Activated CD4-positive, alpha-beta T cell treated with anti-CD3 and anti-CD28 coated beads, Interleukin-2, Interleukin-6, amounts not matched to agents 100 ng/mL and 50 ng/mL, durations not matched to agents 16 hours and 8 hours (primary cell): ENCODE data around the gene NCSTN.
A peak's percentile ranks its signal among the peaks of the same experiment; 100 is the strongest.

Experiments used
- DNase-seq: peaks from one replicate; pipeline ENCODE4 v3.0.0-alpha.2; 2020

Gene NCSTN

DNA sequence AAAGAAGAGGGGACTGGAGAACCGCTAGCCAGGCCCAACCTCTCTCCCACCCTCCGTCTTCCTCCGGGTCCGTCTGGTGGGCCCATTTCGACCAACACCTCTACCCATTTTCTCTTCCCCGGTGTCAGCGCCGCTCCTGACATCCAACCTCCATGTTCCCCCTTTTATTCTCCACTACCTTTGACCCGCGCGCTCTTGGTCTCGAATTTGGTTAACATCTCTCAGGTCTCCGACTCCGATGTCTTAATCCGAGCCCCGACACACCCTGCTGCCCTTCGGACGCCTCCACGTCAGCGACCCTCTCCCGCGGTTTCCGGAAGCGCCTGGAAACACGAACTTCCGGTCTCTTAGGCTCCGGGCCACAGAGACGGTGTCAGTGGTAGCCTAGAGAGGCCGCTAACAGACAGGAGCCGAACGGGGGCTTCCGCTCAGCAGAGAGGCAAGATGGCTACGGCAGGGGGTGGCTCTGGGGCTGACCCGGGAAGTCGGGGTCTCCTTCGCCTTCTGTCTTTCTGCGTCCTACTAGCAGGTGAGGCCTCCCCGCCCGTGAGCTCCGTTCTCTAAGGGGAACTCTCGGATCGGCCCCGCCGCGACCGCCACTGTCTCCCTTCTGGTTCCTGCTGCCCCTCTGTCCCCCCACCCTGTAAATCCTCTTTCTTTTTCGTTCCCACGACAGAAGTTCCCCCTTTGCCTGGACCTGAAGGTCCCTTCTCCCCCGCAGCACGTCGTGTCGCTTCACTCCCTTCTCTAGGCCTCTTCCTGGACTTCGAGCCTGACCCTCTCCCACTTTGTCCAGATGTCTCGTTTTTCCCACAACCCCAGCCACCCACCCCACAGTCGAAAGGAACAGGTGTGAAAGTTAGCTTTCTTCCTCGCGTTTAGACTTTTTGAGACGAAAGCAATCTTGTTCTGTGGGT, at the start of gene NCSTN, which contains the start of gene COPA:
TSS of gene NCSTN (plus strand) at position 431 of the 917 bp plus-strand sequence. CDS start at position 445, 14 bp downstream.
TSS of gene COPA (minus strand) at position 298 of the 917 bp plus-strand sequence. CDS start at position 218, 80 bp downstream.
- DNase-seq, result peak; percentile 96

DNA sequence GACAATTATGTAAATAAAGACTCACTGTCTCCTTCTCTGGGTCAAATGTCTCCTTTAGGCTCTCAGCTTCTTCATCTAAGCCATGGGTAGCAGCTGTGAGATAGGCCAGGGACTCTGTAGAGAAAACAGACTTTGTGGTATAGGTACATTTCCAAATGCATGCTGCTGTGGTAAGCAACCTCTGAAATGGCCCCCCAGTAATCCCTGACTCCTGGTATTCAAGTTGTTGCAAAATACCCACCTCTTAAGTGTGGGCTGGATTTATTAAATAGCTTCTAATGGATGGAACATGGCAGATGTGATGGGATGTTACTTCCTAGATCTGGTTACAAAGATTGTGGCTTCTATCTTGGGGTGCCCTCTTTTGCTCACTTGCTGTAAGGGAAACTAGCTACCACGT, 47.1 kb upstream of the NCSTN start:
- DNase-seq, result no peak

DNA sequence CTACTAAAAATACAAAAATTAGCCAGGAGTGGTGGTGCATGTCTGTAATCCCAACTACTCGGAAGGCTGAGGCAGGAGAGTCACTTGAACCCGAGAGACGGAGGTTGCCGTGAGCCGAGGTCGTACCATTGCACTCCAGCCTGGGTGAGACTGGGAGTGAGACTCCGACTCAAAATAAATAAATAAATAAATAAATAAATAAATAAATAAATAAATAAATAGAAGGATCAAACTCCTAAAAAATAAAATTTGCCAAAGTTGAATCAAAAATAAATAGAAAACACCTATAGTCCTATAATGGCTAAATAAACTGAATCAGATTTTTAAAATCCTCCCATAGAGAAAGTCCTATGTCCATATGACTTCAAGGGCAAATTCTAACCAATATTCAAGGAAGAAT, 43.0 kb upstream of the NCSTN start:
- DNase-seq, result no peak

DNA sequence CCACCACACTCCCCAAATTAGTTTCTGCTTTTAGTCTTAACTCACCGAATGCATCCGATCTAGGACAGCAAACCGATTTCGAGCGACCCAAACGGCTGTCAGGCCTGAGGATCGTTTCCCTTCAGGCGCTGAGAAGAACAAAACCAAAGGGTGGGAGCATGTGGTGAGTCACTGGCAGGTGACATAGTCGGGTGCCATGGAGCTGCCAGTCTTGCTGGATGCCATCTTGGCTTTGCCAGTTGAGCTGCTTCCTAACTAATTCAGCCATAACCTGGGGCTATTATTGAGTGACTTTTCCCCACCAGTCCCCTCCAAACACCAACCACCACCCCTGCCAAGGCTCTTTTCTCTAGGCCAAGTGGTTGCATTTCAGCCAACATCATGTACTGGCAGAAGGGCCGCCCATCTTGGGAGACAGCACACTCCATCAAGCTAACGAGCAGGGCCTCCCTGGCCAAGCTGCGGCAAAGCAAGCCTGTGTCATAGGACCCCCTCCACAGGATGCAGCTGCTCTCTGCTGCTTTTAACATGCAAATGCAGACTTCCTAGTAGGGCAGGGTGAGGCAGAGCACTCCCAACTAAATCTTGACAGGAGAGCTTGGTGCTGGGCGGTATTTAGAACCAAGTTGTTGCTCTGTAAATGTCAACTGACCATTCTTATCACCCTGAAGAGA, 35.9 kb upstream of the NCSTN start:
- DNase-seq, result no peak

DNA sequence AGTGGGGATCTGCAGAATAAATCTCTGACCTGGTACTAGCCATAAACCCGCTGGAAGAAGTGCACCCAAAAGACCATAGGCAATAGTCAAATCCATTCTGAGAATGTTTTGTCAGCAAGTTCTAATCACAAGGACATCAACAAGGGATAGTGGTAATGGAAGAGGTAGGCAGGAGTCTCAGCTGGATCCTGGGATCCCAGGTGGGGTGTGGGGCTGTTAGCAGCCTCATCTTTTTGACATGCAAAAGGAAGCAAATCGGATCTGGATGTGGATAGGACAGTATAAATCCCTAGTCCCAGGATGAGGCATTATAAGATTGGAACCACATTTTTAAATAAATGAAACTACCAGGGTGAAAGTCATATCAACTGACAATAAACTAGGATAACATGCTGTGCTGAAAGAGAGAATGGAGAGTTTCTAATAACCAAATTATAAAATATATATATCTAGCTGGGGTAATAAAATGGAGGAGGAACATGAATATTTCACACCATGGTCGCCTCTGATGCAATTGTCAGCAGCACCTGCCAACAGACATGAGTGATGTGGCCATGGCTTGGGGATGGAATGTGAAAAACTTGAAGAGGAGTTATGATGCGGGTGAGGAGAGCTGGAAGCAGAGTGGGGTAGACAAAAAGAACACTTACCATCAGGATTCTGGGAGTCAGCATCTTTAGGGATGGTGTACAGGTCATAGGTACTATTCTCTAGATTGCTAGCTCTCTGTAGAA, 34.6 kb upstream of the NCSTN start:
- no peak for DNase-seq

DNA sequence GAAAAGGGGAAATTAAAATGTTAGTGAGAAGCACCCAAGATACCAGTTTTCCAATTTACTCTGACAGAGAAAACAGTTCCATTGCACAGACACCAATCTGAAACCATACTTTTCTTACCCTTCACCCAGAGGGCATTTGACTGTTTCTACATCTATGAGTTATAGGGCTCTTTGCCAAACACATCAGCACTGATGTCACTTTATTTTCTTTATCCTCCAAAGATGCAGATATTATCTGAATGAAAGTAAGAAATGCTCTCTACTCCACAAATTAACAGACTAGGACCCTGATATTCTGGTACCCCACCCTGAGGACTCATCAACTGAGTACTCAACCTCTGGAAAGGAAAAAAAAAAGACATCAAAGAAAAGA, 34.0 kb upstream of the NCSTN start:
- no peak for DNase-seq

DNA sequence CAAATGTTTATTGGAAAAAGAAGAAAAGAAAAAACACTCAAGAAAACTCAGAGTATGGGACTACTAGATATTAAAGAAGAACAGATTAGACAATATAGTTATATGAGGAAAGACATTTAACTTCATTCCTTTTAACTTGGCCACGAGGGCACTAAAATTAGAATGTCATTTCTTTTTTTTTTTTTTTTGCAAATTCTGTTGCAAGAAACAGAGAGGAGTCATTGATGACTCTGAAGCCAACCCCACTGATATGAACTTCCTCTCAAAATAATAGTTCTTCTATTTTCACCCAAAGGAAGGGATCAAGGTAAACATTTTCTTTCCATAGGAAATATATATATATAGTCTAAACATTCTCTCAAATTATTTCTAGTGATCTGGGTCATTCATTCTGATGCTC, 33.6 kb upstream of the NCSTN start:
- DNase-seq, result no peak

DNA sequence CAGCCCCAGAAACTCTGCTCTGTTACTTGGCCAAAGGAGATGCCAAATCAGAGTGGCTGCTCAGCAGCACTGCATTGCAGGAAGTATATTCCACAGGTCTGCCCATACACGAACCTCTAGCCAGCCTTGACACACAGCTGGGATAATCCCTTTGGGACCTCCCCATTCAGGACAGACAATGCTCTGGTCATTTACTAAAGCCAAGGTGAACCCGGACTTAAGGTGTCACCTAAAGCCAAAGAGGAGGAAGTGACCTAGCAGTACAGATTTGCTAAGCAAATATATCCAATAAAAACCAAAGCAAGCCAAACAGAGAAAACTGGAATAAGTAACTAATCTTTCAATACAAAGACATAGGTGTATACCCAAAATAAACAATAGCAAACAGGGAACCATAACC, 27.8 kb upstream of the NCSTN start:
- no peak for DNase-seq

DNA sequence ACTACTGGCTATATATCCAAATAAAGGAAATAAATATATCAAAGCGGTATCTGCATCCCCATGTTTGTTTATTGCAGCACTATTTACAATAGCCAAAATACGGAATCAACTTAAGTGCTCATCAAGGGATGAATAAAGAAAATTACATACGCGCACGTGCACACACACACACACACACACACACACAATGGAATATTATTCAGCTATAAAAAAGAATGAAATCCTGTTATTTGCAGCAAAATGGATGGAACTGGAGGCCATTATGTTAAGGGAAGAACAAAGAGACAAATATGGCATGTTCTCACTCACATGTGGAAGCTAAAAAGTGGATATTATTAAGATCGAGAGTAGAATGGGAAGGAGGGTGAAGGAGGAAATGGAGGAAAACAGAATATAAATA, 20.4 kb upstream of the NCSTN start:
- no peak for DNase-seq

DNA sequence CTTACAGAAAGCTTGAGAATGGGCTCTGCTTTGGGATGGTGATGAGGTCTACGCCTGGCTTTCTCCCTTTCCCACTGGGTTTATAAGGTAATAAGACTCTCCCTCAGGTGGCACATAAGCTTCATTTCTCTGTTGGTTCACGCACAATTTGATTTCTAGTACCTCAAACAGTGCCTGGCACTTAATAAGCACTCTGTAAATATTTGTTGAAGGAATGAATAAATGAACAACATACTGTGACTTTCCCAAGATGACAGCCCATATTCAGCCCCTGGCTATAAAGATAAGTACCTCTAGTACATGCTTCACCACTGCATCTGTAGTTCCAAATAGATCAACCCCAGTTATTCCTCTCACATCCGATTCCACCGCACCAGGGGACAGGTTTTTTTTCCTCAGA, 17.9 kb upstream of the NCSTN start:
- no peak for DNase-seq

DNA sequence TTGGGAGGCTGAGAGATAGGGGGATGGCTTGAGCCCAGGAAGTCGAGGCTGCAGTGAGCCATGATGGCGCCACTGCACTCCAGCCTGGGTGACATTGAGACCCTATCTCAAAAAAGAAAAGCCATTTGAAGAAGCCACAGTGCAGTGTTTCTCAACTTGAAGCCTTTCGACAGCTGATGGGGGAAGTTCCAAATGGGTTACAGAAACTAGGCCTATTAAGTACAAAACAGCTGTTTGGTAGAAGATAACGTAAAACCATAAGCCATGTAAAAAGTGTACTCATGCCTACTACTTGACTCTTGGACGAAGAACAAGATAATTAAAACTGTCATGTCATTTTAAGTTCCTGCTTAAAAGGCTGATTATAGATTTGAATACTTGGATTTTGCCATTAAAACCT, 16.8 kb upstream of the NCSTN start:
- no peak for DNase-seq

DNA sequence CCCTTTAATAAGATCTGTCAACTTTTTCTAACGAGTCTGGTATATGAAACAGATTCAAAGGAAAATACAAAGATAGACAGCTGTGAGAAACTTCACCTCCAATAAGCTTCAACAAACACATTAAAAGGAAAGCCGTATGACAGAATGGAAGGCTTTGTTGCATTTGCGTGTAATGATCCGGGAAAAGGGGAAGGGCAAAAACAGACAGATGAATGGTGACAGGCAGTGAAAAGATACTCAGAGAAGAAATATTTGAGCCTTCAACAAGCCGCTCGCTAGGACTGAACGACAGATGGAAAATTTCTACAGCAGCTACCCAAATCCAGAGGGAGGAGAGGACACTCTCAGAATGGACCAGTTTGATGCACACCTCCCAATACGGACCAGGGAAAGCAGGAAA, 15.0 kb upstream of the NCSTN start:
- no peak for DNase-seq

DNA sequence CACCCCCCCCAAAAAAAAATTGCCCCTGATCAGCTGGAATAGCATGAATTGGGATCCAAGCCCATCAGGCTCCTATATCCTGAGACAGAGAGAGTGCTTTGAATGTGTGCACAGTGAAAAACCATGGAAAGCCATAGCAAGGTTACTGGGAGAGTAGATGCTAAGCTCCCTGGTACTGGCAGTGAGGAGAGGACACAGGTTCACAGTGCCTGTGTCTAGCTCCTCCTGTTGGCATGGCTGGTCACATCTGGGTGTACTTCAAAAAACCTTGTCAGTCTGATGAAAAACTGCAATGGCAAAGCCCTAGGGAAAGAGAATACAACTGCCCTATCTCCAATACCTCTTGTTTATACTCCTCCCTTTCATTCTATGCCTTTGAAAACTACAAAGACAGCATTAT, 13.1 kb upstream of the NCSTN start:
- DNase-seq, result no peak

DNA sequence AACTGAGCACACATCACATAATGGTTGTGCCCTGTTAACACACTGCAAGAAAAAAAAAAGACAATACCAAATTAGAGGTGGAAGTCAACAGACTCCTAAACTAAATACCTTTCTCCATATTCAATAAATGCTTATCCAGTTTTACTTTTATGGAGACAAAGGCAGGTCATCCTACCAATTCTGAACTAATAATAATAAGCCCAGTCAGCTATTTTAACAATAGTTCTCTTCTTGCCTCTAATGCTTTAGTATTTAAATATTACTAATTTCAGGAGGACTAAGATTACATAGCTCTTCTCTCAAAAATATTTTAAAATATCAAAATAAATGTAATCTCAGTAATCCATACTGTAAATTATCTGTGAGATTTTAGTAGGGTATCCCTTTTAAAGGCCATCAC, 10.7 kb upstream of the NCSTN start:
- DNase-seq, result no peak

DNA sequence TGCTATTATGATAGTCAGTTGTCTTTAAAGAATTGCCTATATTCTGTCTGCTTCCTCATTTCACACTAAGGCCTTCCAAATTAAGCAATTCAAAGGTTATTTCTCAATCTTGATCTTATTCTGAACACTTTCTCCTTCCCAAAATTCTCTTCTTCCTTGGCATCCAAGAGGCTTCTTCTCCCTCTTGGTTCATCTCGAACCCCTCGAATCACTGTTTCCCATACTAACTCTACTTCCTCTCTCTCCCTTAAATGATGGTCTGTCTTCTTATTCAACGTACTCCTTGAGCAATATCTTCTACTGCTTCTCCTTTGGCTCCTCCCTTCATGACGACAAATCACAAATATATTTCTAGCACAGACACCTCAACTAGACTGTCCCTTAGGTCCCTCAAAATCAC, 4.6 kb upstream of the NCSTN start:
- DNase-seq, result no peak

DNA sequence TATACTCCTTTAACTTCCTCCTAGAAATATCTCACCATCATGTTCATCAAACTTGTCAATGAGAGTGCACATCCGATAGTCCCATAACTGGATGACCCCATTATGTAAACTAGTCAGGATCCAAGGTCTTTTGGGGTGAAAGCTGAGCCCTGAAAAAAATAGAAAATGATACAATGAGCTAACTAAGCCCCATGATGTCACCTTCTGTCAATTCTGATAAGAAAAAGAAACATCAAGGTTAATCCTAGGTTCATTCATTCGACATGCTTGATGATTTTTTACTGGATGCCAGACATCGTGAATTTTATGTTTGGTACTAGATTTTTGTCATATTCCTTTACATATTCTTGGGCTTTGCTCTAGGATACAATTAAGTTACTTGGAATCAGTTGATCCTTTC, 3.0 kb upstream of the NCSTN start:
- no peak for DNase-seq

DNA sequence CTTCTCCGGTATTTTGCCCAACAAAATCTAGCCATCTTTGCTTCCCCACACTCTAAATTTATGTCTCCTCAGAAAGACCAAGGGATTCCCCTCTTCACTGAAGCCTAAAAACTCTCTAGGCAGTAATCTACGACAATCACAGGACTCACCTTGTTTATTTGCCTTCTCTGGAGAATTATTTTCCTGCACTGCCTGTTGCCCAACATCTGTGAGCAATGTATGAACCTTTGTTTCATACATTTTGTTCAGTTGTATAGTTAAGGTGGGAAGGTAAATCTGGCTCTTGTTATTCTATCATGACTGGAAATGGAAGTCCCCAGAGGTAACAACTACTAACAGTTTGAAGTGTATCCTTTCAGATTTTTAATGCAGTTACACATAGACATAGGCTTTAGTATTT, 2.3 kb upstream of the NCSTN start:
- no peak for DNase-seq

DNA sequence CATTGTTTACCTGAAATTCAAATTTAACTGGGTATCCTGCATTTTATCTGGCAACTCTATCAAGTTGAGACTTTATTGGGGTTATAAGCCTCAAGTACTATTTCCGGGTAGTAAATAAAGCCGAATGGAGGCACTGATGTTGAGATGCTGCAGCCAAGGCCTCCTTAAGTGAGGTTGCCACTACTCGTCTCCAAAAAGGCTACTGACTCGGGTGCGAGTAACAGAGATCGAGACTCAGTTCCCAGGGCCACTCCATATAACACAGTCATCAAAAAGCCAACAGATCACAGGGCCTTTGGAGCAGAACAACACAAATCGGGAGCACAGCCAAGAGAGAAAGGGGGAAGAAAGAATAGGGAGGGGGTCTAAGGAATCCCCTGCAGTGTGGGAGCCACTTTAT, 657 bp upstream of the NCSTN start:
- DNase-seq, result peak; percentile 22

DNA sequence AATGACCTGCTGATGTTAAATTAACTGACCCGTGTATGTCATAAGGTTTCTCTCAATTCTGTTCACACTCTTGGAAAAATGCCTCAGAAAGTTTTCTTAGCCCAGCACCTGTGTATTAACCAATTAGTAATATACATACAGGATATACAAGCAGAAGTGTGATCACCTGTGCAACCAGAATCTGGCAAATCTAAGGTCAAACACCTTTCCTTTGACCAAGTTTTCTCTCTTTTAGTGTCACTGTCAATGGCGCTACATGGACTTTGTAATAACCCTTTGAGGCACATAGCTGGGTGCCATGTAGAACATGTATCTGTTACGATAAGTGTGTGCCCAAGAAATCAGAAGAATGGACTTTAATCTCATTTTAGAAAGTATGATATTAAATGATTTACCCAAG, 1.1 kb downstream of the NCSTN start:
- DNase-seq, result no peak

DNA sequence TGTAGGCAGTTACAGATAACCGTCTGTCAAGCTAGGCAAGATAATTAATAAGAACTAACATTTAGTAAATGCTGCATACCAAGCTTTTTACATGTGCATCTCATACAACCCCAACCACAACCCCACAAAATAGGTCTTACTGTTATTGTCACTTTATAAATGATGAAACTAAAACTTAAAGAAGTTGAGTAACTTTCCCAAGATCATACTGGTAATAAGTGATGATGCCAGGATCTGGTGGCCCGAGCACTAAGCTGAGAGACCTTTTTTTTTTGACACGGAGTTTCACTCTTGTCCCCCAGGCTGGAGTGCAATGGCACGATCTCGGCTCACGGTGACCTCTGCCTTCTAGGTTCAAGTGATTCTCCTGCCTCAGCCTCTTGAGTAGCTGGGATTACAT, 1.8 kb downstream of the NCSTN start:
- no peak for DNase-seq

DNA sequence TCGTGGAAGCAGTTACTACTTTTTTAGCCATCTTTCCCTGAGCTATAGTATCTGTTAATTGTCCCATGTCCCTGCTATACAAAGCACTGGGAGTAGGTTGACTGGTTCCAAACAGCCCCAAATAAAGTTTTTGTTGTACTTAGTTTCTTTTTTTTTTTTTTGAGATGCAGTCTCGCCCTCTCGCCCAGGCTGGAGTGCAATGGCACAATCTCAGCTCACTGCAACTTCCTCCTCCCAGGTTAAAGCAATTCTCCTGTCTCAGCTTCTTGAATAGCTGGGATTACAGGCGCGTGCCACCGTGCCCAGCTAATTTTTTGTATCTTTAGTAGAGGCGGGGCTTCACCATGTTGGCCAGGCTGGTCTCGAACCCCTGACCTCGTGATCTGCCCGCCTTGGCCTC, 3.3 kb downstream of the NCSTN start:
- DNase-seq, result no peak

DNA sequence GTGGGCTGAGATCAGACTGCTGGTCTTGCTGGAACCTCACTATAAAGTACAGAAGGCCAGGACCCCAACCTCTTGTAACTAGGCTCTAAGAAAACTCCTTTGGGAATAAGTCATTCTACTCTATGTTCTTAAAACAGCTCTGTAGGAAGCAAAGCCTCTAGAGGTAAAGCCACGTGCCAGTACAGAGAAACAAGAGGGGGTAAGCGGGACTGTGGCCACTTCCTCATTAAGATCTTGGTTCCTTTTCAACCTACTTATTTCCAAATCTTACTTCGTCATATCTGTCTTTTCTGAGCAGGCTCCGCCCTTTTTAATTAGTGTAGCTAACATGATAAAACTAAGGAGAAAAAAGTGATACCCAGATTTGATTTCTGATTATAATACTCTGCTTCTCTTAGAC, 3.8 kb downstream of the NCSTN start:
- no peak for DNase-seq

DNA sequence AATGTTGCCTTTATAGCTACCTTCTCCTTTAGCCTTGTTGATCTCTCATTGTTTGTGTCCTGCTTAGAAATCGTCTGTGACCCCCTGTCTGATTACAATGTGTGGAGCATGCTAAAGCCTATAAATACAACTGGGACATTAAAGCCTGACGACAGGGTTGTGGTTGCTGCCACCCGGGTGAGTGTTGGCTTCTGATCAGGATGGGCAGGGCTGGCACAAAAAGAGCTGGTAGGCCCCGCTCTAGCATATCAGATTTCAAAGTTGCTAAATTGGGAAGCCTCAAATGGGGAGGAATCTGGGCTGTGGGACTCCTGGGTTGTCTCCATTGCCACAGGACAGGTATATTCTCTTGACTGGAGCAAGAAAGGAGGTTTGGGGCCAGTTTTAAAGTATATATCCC, 8.4 kb downstream of the NCSTN start:
- no peak for DNase-seq

DNA sequence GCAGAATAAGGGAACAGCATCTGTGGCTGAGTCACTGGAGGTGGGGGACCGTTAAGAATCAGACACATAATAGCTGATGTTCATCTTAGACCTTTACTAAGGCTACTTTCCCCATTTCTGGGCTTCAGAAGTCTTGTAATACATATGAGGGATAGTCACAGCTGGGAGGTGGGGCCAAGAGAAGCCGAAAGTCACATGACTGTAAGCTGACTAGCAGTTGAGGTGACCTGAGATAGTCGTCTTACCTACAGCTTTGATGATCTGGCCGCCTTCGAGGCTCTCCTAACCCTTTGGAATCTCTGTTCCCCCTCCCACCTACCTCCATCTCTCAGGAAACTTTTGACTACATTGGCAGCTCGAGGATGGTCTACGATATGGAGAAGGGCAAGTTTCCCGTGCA, 9.4 kb downstream of the NCSTN start:
- no peak for DNase-seq
